H1 (cell line): Measurements from ENCODE around the gene PLB1. TPM values are rescaled to one million over a fixed set of nuclear protein-coding genes. Genes with fewer than 3 reads are reported as not detected.

Source experiments
- CTCF ChIA-PET: fragments of 300-600 bp; sonication (Branson Sonifier 250); formaldehyde crosslinking; loops from one replicate; lab custom pipeline; 2021; ENCODE audit not compliant: partially characterized antibody; lab: Charles Lee
- POLR2A ChIA-PET: fragments of 300-600 bp; sonication (Branson Sonifier 250); formaldehyde crosslinking; loops from one replicate; lab custom pipeline; 2021; ENCODE audit warnings: inconsistent platforms; ENCODE audit not compliant: partially characterized antibody; lab: Charles Lee
- DNase-seq, 2 experiments: peaks; one replicate each; pipeline versions ENCODE4 v3.0.0 to v3.0.0-alpha.2; 2010 to 2022; ENCODE audit warnings: low spot score in 2 of 2, low read depth in 1 of 2, mixed read lengths in 1 of 2
- FAIRE-seq: peaks from 2 replicates; lab custom pipeline; 2011; peaks lifted over from hg19 to GRCh38; lab: Jason Lieb, UNC
- H2AFZ ChIP-seq: 2 replicates; pipeline ENCODE4 v1.8.1; 2012; ENCODE audit warnings: low read length, inconsistent platforms
- H2AK5ac ChIP-seq: 2 replicates; pipeline ENCODE4 v1.6.1; 2013; ENCODE audit warnings: low read depth, low read length
- H2BK120ac ChIP-seq: replicated peaks from 2 replicates; pipeline ENCODE3; 2013; ENCODE audit warnings: low read depth, low read length, inconsistent platforms
- H2BK12ac ChIP-seq: 2 replicates; pipeline ENCODE4 v1.6.1; 2013; ENCODE audit warnings: low read depth, low read length
- H2BK15ac ChIP-seq: 2 replicates; pipeline ENCODE4 v1.6.1; 2013; ENCODE audit warnings: low read length
- H2BK20ac ChIP-seq: 2 replicates; pipeline ENCODE4 v1.6.1; 2013; ENCODE audit warnings: low read length
- H2BK5ac ChIP-seq: 2 replicates; pipeline ENCODE4 v1.6.1; 2013; ENCODE audit warnings: low read depth, low read length
- H3K14ac ChIP-seq: 2 replicates; pipeline ENCODE4 v1.6.1; 2013; ENCODE audit warnings: inconsistent platforms; ENCODE audit not compliant: insufficient read length
- H3K18ac ChIP-seq: 2 replicates; pipeline ENCODE4 v1.6.1; 2013; ENCODE audit warnings: low read length; ENCODE audit errors: extremely low read depth
- H3K23ac ChIP-seq: 2 replicates; pipeline ENCODE4 v1.6.1; 2013; ENCODE audit warnings: inconsistent platforms; ENCODE audit not compliant: insufficient read length
- H3K23me2 ChIP-seq: 2 replicates; pipeline ENCODE4 v1.6.1; 2013; ENCODE audit warnings: low read depth, low read length
- H3K27ac ChIP-seq: 2 replicates; pipeline ENCODE4 v1.6.1; 2011; ENCODE audit warnings: low read depth, low read length, inconsistent platforms
- H3K27me3 ChIP-seq, 4 experiments: replicated peaks in 1 of 4; 1 replicate in 1 of 4; 2 replicates in 3 of 4; pipeline versions ENCODE4 v1.6.1 to v1.8.1; 2011 to 2013; ENCODE audit warnings: low read length in 3 of 4, mild to moderate bottlenecking in 3 of 4, inconsistent platforms in 2 of 4, mixed read lengths in 2 of 4, moderate library complexity in 1 of 4; ENCODE audit not compliant: control insufficient read depth in 3 of 4, insufficient read depth in 3 of 4; ENCODE audit errors: extremely low read depth in 1 of 4
- H3K36me3 ChIP-seq, 4 experiments: 2 replicates each; pipeline versions ENCODE4 v1.6.1 to v1.8.1; 2011 to 2013; ENCODE audit warnings: mild to moderate bottlenecking in 4 of 4, low read length in 3 of 4, moderate library complexity in 2 of 4, control low read depth in 1 of 4, inconsistent platforms in 1 of 4; ENCODE audit not compliant: insufficient read depth in 4 of 4, control insufficient read depth in 2 of 4
- H3K4ac ChIP-seq: replicated peaks from 2 replicates; pipeline ENCODE3; 2013; ENCODE audit warnings: low read length, low read depth, mixed read lengths, inconsistent platforms; ENCODE audit not compliant: insufficient read length
- H3K4me1 ChIP-seq, 4 experiments: replicated peaks in 1 of 4; 1 replicate in 1 of 4; 2 replicates in 3 of 4; pipeline versions ENCODE4 v1.6.1 to v1.8.1; 2011 to 2013; ENCODE audit warnings: low read length in 3 of 4, inconsistent platforms in 2 of 4, mixed read lengths in 1 of 4; ENCODE audit not compliant: insufficient read depth in 4 of 4, control insufficient read depth in 3 of 4
- H3K4me2 ChIP-seq, 2 experiments: 2 replicates each; pipeline versions ENCODE4 v1.6.1 to v1.8.1; 2011 to 2013; ENCODE audit warnings: low read depth in 2 of 2, low read length in 2 of 2, control low read depth in 1 of 2, inconsistent platforms in 1 of 2, mild to moderate bottlenecking in 1 of 2; ENCODE audit not compliant: insufficient read depth in 1 of 2
- H3K4me3 ChIP-seq, 4 experiments: fragments of 200-600, 300-600 bp in 1 of 4; sonication (generic), shearing (Covaris generic), sonication (Bioruptor Twin) in 1 of 4; 2 replicates each; pipeline versions ENCODE4 v1.5.1 to v1.8.1; 2011 to 2016; ENCODE audit warnings: low read length in 4 of 4, low read depth in 3 of 4, control low read depth in 2 of 4, inconsistent platforms in 2 of 4, mild to moderate bottlenecking in 2 of 4, mixed read lengths in 1 of 4, moderate library complexity in 1 of 4; ENCODE audit not compliant: insufficient read depth in 2 of 4; ENCODE audit errors: extremely low read depth in 1 of 4
- H3K56ac ChIP-seq: replicated peaks from 2 replicates; pipeline ENCODE3; 2013; ENCODE audit warnings: low read depth, mild to moderate bottlenecking, mixed read lengths, low read length, inconsistent platforms; ENCODE audit not compliant: insufficient read length
- H3K79me1 ChIP-seq: 2 replicates; pipeline ENCODE4 v1.6.1; 2013; ENCODE audit warnings: low read depth, low read length, control low read depth
- H3K79me2 ChIP-seq, 2 experiments: 2 replicates each; pipeline versions ENCODE4 v1.6.1 to v1.8.1; 2012 to 2013; ENCODE audit warnings: low read length in 2 of 2, mild to moderate bottlenecking in 2 of 2, inconsistent platforms in 1 of 2; ENCODE audit not compliant: insufficient read depth in 2 of 2, control insufficient read depth in 1 of 2
- H3K9ac ChIP-seq, 4 experiments: replicated peaks in 1 of 4; 1 replicate in 1 of 4; 2 replicates in 3 of 4; pipeline versions ENCODE4 v1.6.1 to v1.8.1; 2011 to 2013; ENCODE audit warnings: low read depth in 3 of 4, low read length in 3 of 4, control low read depth in 2 of 4, mild to moderate bottlenecking in 2 of 4, moderate library complexity in 2 of 4, inconsistent platforms in 1 of 4; ENCODE audit errors: extremely low read depth in 1 of 4
- H3K9me3 ChIP-seq, 2 experiments: 2 replicates each; pipeline versions ENCODE4 v1.6.1 to v1.8.1; 2012 to 2013; ENCODE audit warnings: mild to moderate bottlenecking in 2 of 2, moderate library complexity in 2 of 2, control low read depth in 1 of 2, inconsistent platforms in 1 of 2, low read depth in 1 of 2, low read length in 1 of 2, mixed read lengths in 1 of 2; ENCODE audit not compliant: insufficient read depth in 2 of 2
- H4K20me1 ChIP-seq, 2 experiments: replicated peaks in 1 of 2; 2 replicates each; pipeline versions ENCODE3 to v1.8.1; 2011 to 2013; ENCODE audit warnings: inconsistent platforms in 2 of 2, low read length in 2 of 2, mild to moderate bottlenecking in 1 of 2; ENCODE audit not compliant: insufficient read depth in 2 of 2, control insufficient read depth in 1 of 2
- H4K5ac ChIP-seq: 2 replicates; pipeline ENCODE4 v1.6.1; 2013; ENCODE audit warnings: low read length, low read depth, mixed read lengths, inconsistent platforms; ENCODE audit not compliant: insufficient read length
- H4K8ac ChIP-seq: 2 replicates; pipeline ENCODE4 v1.8.0; 2013; ENCODE audit warnings: mild to moderate bottlenecking, moderate library complexity, low read length, inconsistent platforms; ENCODE audit not compliant: insufficient read depth; ENCODE audit errors: extremely low read depth
- H4K91ac ChIP-seq: replicated peaks from 2 replicates; pipeline ENCODE3; 2013; ENCODE audit warnings: low read length, mixed read lengths, inconsistent platforms; ENCODE audit not compliant: insufficient read length
- ATF2 ChIP-seq: IDR thresholded peaks from 2 replicates; pipeline ENCODE4 v1.6.1; 2012; ENCODE audit warnings: low read length, inconsistent platforms
- BRCA1 ChIP-seq: IDR thresholded peaks from 2 replicates; pipeline ENCODE4 v1.6.1; 2012; ENCODE audit warnings: low read depth, low read length, improper control_type of control experiment
- CHD1 ChIP-seq: IDR thresholded peaks from 2 replicates; pipeline ENCODE4 v1.6.1; 2012; ENCODE audit warnings: low read depth, low read length, improper control_type of control experiment
- CREB1 ChIP-seq: IDR thresholded peaks from 2 replicates; pipeline ENCODE4 v1.6.1; 2012; ENCODE audit warnings: inconsistent platforms
- GTF2F1 ChIP-seq: IDR thresholded peaks from 2 replicates; pipeline ENCODE4 v1.6.1; 2012; ENCODE audit warnings: low read depth, low read length, improper control_type of control experiment, borderline replicate concordance
- HDAC6 ChIP-seq: IDR thresholded peaks from one replicate; pipeline ENCODE4 v1.7.1; 2012; ENCODE audit warnings: low read depth, mild to moderate bottlenecking, inconsistent platforms, low read length, moderate library complexity
- JUND ChIP-seq: IDR thresholded peaks from 2 replicates; pipeline ENCODE4 v1.6.1; 2011; ENCODE audit warnings: mild to moderate bottlenecking, improper control_type of control experiment, low read length
- KDM1A ChIP-seq: fragments of 200-600, 300-600 bp; sonication (generic); IDR thresholded peaks from 2 replicates; pipeline ENCODE4 v1.7.1; 2016; ENCODE audit warnings: mild to moderate bottlenecking, low read length, borderline replicate concordance
- MAFK ChIP-seq: IDR thresholded peaks from 2 replicates; pipeline ENCODE4 v1.6.1; 2012; ENCODE audit warnings: low read depth, mild to moderate bottlenecking, improper control_type of control experiment, low read length
- PHF8 ChIP-seq: fragments of 200-600 bp; sonication (generic); conservative IDR thresholded peaks from 2 replicates; pipeline ENCODE4 v1.7.1; 2012; ENCODE audit warnings: low read depth, mild to moderate bottlenecking, inconsistent platforms, low read length, moderate library complexity
- RAD21 ChIP-seq, 2 experiments: IDR thresholded peaks in 1 of 2; conservative IDR thresholded peaks in 1 of 2; 2 replicates each; pipeline ENCODE4 v1.6.1; 2011; ENCODE audit warnings: low read depth in 2 of 2, low read length in 2 of 2, improper control_type of control experiment in 1 of 2, inconsistent platforms in 1 of 2, mild to moderate bottlenecking in 1 of 2, moderate library complexity in 1 of 2
- RBBP5 ChIP-seq: IDR thresholded peaks from 2 replicates; pipeline ENCODE4 v1.7.1; 2012; ENCODE audit warnings: low read depth, mild to moderate bottlenecking, inconsistent platforms, low read length, moderate library complexity, borderline replicate concordance
- SUZ12 ChIP-seq: fragments of 200-600 bp; sonication (generic); IDR thresholded peaks from 2 replicates; pipeline ENCODE4 v1.6.1; 2012; ENCODE audit warnings: mild to moderate bottlenecking, inconsistent platforms, low read length, moderate library complexity, mixed read lengths
- WGBS, 2 experiments: shearing (Covaris generic) in 1 of 2; methylation state at CpG; one replicate each; pipeline versions ENCODE4 v1.1.6 to v1.1.7; 2013 to 2015; ENCODE audit warnings: low lambda C conversion rate in 2 of 2, mixed read lengths in 2 of 2, inconsistent platforms in 1 of 2, low coverage in 1 of 2, missing lambda C conversion rate in 1 of 2; ENCODE audit not compliant: insufficient replicate concordance in 2 of 2, insufficient coverage in 1 of 2, insufficient read length in 1 of 2; ENCODE audit errors: extremely low coverage in 1 of 2, missing lambda C conversion rate in 1 of 2; 5-methylcytosine and 5-hydroxymethylcytosine counted together
- polyA plus RNA-seq, 7 experiments: library from polyadenylated mRNA; depleted of rRNA in 3 of 7; stranded (reverse) in 5 of 7; unstranded in 2 of 7; fragments of >200 nt in 5 of 7; fragments of 200-250 nt in 2 of 7; gene quantifications; 1 replicate in 5 of 7; 2 replicates in 1 of 7; 4 replicates in 1 of 7; pipeline versions ENCODE4 v1.2.1 to v1.2.3, GENCODE V29; 2011 to 2013; ENCODE audit warnings: missing spikeins in 2 of 7, mixed read lengths in 2 of 7
- total RNA-seq: library from RNA; stranded (reverse); fragmentation: NEBNext Ultra II Directional; extraction: Animal tissue kit (Norgen Biotek cat#: 25700); gene quantifications from 2 replicates; pipeline ENCODE4 v1.2.1, GENCODE V29; 2021

PLB1 gene
- total and polyA plus RNA-seq, 2 of the 8 experiments (the other 6 are each of a cell fraction or from before 2014, with no cell fraction given) = 0.20 to 0.36 TPM

- no peaks in the 10 kb centered on the region for H3K9me3 ChIP-seq
- H3K9ac ChIP-seq = no peak overlapping the region
- WGBS, 2 experiments = 81% methylated on average over 9 of the region's 10 CpGs; no CpG with 5 or more reads in 1 of the 2 experiments
- no peaks in the 10 kb centered on the region for H3K36me3 ChIP-seq
- no peak overlapping the region for H2BK15ac ChIP-seq
- no peak overlapping the region for H2AFZ ChIP-seq
- CTCF ChIA-PET = interaction anchor here (0.8 to 9.5 kb wide), 2 partner anchors 9 to 60 kb away, joined by 4 to 81 read pairs; no protein-coding TSS in a partner anchor
- no peak overlapping the region for H2BK120ac ChIP-seq
- no peaks in the 10 kb centered on the region for H3K79me2 ChIP-seq
- no peak overlapping the region for H3K27ac ChIP-seq
- H3K27me3 ChIP-seq = no peaks in the 10 kb centered on the region; a peak in 1 of 7 replicates
- no peak overlapping the region for H2BK5ac ChIP-seq
- no peak overlapping the region for H3K18ac ChIP-seq
- H3K4me1 ChIP-seq = peaks cover 0 to 7% (median 3%) of the 10 kb centered on the region in 4 experiments; a peak in 4 of 7 replicates
- POLR2A ChIA-PET = no interaction called here
- no peak overlapping the region for H3K4me2 ChIP-seq
- DNase-seq (no peak), FAIRE-seq (no peak)
- H2BK12ac ChIP-seq = no peak overlapping the region
- no peaks in the 10 kb centered on the region for H3K23me2 ChIP-seq
- no peaks in the 10 kb centered on the region for H3K79me1 ChIP-seq
- H3K4ac ChIP-seq = no peak overlapping the region
- H4K20me1 ChIP-seq = no peaks in the 10 kb centered on the region
- no peak overlapping the region for H4K5ac ChIP-seq
- no peak overlapping the region for H3K4me3 ChIP-seq
- no peak overlapping the region for H4K8ac ChIP-seq
- no peak overlapping the region for H3K56ac ChIP-seq
- H3K23ac ChIP-seq = no peak overlapping the region
- no peak overlapping the region for H4K91ac ChIP-seq
- H2BK20ac ChIP-seq = no peak overlapping the region
- H3K14ac ChIP-seq = no peak overlapping the region
- no peak overlapping the region for H2AK5ac ChIP-seq
- TF ChIP-seq JUND = no peak
- no peak for TF ChIP-seq HDAC6
- no peak for TF ChIP-seq RBBP5
- TF ChIP-seq SUZ12 = no peak
- no peak for TF ChIP-seq CHD1
- no peak for TF ChIP-seq CREB1
- TF ChIP-seq GTF2F1 = no peak
- TF ChIP-seq MAFK = no peak
- TF ChIP-seq KDM1A = no peak
- TF ChIP-seq PHF8 = no peak
- TF ChIP-seq RAD21 (IDR thresholded peaks at IDR 0.05 in 1 of 2, conservative IDR thresholded peaks at IDR 0.05 in 1 of 2; ENCODE audit: low read depth in 2 of 2, low read length in 2 of 2) = no peak
- no peak for TF ChIP-seq BRCA1
- TF ChIP-seq ATF2 = no peak
Measured at GRCh38 chr2:28603821-28604220, 108.0 kb downstream of the PLB1 start.
